IMR-90 (cell line): ENCODE measurements around the gene SLC25A3.

Experiments used
- BHLHE40 ChIP-seq: fragments of 150-350 bp; IDR thresholded peaks from 2 replicates; pipeline ENCODE4 v1.6.1; 2016; ENCODE audit warnings: mild to moderate bottlenecking, low read depth, low read length
- CEBPB ChIP-seq: IDR thresholded peaks from 2 replicates; pipeline ENCODE4 v1.6.1; 2012; ENCODE audit warnings: low read depth, low read length, improper control_type of control experiment
- CHD1 ChIP-seq: IDR thresholded peaks from 2 replicates; pipeline ENCODE4 v1.6.1; 2012; ENCODE audit warnings: low read depth, low read length, improper control_type of control experiment
- CTCF ChIP-seq: conservative IDR thresholded peaks from 2 replicates; pipeline ENCODE4 v1.5.1; 2012; ENCODE audit warnings: mild to moderate bottlenecking, low read depth, low read length, improper control_type of control experiment
- MAFK ChIP-seq: IDR thresholded peaks from 2 replicates; pipeline ENCODE4 v1.6.1; 2012; ENCODE audit warnings: low read depth, low read length, improper control_type of control experiment
- MAZ ChIP-seq: IDR thresholded peaks from 2 replicates; pipeline ENCODE4 v1.6.1; 2012; ENCODE audit warnings: low read depth, mild to moderate bottlenecking, low read length, improper control_type of control experiment, moderate library complexity, borderline replicate concordance
- MXI1 ChIP-seq: IDR thresholded peaks from 2 replicates; pipeline ENCODE4 v1.6.1; 2012; ENCODE audit warnings: low read depth, mild to moderate bottlenecking, low read length, moderate library complexity, borderline replicate concordance
- NFE2L2 ChIP-seq: fragments of 150-350 bp; IDR thresholded peaks from 2 replicates; pipeline ENCODE4 v1.6.1; 2016; ENCODE audit warnings: low read depth, mild to moderate bottlenecking, low read length
- POLR2A ChIP-seq: IDR thresholded peaks from 2 replicates; pipeline ENCODE4 v1.6.1; 2012; ENCODE audit warnings: mild to moderate bottlenecking, low read depth, low read length
- RAD21 ChIP-seq: IDR thresholded peaks from 2 replicates; pipeline ENCODE4 v1.6.1; 2012; ENCODE audit warnings: low read length, improper control_type of control experiment
- RFX5 ChIP-seq: IDR thresholded peaks from 2 replicates; pipeline ENCODE4 v1.8.0; 2012; ENCODE audit warnings: low read depth, mild to moderate bottlenecking, low read length, moderate library complexity
- SMC3 ChIP-seq: fragments of 150-350 bp; IDR thresholded peaks from 2 replicates; pipeline ENCODE4 v1.6.1; 2016; ENCODE audit warnings: low read depth, mild to moderate bottlenecking, antibody characterized with exemption, low read length, moderate library complexity
- TF ChIP-seq, protein P1 (sequence below): fragments of 150-350 bp; IDR thresholded peaks from 2 replicates; pipeline ENCODE4 v1.6.1; 2016; ENCODE audit warnings: low read depth, mild to moderate bottlenecking, low read length, moderate library complexity, borderline replicate concordance

GRCh38 chr12:98601924-98602323 lies 8.4 kb downstream of the SLC25A3 start:
- TF ChIP-seq POLR2A (no peak), CTCF (no peak), CEBPB (no peak), MAFK (no peak), NFE2L2 (no peak), MXI1 (no peak), SMC3 (no peak), RAD21 (no peak), CHD1 (no peak), MAZ (no peak), RFX5 (no peak), BHLHE40 (no peak)
- TF ChIP-seq, protein P1, sequence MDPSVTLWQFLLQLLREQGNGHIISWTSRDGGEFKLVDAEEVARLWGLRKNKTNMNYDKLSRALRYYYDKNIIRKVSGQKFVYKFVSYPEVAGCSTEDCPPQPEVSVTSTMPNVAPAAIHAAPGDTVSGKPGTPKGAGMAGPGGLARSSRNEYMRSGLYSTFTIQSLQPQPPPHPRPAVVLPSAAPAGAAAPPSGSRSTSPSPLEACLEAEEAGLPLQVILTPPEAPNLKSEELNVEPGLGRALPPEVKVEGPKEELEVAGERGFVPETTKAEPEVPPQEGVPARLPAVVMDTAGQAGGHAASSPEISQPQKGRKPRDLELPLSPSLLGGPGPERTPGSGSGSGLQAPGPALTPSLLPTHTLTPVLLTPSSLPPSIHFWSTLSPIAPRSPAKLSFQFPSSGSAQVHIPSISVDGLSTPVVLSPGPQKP, result no peak
